Bronchial epithelial cell (primary cell): ENCODE measurements around the gene SPIB. TPM values are rescaled to one million over a fixed set of nuclear protein-coding genes. Genes with fewer than 3 reads are reported as not detected.

Source experiments
- DNase-seq: peaks from one replicate; pipeline ENCODE4 v3.0.0-alpha.2; 2010; ENCODE audit warnings: low read depth
- FAIRE-seq: peaks from 2 replicates; lab custom pipeline; 2011; peaks lifted over from hg19 to GRCh38; lab: Jason Lieb, UNC
- H3K27me3 ChIP-seq: 2 replicates; pipeline ENCODE4 v1.5.1; 2011; ENCODE audit warnings: low read length; ENCODE audit not compliant: control insufficient read depth, insufficient read depth
- H3K36me3 ChIP-seq: 2 replicates; pipeline ENCODE4 v1.5.1; 2011; ENCODE audit warnings: low read length; ENCODE audit not compliant: control insufficient read depth, insufficient read depth
- H3K4me3 ChIP-seq: 2 replicates; pipeline ENCODE4 v1.5.1; 2011; ENCODE audit warnings: mild to moderate bottlenecking, low read depth, low read length, control low read depth
- total RNA-seq: library from RNA; depleted of rRNA; stranded (reverse); fragments of >200 nt; gene quantifications from 2 replicates; pipeline ENCODE4 v1.2.1, GENCODE V29; 2014
- TF ChIP-seq, protein P1 (sequence below): IDR thresholded peaks from 2 replicates; pipeline ENCODE4 v1.5.1; 2011; ENCODE audit warnings: mild to moderate bottlenecking, moderate library complexity, low read length, control low read depth, inconsistent platforms; ENCODE audit not compliant: insufficient read depth, severe bottlenecking

SPIB gene
- total RNA-seq, 1 donor from 2014 or later = not detected

DNA sequence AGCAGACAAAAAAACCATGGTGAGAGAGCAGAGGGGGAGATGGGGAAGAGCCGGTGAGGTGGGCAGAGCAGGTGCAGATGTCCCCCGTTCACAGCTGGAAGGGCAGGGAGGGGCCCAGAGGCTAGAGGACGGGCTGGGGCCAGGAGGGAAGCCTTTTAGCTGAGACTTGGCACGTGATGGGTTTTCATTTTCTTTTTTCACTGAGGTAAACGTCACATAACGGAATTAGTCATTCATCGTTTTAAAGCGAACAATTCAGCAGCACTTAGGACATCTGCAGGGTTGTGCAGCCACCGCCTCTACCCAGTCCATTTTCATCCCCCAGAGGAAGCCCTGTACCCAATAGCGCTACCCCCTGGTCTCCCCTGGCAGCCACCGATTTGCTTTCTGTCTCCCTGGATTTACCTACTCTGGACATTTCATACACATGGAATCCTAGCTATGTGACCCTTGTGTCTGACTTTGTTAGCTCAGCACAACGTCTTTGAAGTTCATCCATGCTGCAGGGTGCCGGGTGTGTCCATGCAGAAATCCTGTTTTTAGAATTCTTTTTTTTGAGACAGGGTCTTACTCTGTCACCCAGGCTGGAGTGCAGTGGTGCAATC is 41.5 kb downstream of the SPIB start:
- no peak for DNase-seq
- H3K27me3 ChIP-seq = no peaks in the 10 kb centered on the region
- H3K36me3 ChIP-seq = no peaks in the 10 kb centered on the region
- no peak for FAIRE-seq
- no peak overlapping the region for H3K4me3 ChIP-seq
- TF ChIP-seq, protein P1, sequence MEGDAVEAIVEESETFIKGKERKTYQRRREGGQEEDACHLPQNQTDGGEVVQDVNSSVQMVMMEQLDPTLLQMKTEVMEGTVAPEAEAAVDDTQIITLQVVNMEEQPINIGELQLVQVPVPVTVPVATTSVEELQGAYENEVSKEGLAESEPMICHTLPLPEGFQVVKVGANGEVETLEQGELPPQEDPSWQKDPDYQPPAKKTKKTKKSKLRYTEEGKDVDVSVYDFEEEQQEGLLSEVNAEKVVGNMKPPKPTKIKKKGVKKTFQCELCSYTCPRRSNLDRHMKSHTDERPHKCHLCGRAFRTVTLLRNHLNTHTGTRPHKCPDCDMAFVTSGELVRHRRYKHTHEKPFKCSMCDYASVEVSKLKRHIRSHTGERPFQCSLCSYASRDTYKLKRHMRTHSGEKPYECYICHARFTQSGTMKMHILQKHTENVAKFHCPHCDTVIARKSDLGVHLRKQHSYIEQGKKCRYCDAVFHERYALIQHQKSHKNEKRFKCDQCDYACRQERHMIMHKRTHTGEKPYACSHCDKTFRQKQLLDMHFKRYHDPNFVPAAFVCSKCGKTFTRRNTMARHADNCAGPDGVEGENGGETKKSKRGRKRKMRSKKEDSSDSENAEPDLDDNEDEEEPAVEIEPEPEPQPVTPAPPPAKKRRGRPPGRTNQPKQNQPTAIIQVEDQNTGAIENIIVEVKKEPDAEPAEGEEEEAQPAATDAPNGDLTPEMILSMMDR = no peak

DNA sequence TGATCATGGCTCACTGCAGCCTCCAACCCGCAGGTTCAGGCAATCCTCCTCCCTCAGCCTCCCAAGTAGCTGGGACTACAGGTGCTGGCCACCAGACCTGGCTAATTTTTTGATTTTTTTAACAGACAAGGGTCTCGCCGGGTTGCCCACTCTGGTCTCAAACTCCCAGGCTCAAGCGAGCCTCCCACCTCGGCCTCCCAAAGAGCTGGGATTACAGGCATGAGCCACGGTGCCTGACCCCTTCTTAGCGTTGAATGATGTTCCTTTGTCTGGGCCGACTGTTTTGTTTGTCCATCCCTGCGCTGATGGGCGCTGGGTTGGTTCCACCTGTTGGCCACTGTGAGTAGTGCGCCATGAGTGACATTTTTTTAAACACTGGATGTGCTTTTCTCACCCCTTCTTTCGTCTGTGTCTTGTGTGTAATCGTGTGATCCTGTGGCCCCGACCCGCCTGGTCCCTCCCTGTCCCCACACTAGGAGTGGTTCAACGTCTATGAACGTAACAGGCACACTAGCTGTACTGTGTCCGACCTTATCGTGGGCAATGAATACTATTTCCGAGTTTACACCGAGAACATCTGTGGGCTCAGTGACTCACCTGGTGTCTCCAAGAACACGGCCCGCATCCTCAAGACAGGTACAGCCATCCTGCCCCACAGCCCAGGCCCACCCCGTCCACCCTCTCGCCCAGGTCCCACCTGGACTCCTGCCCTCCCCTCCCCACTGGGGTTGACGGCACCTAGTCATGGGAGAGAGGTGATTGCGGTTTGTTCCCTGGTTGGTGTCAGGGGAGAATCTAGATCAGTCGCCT is 42.5 kb downstream of the SPIB start:
- Histone ChIP-seq H3K4me3 (no peak overlapping the region), H3K27me3 (no peaks in the 10 kb centered on the region), H3K36me3 (no peaks in the 10 kb centered on the region)
- TF ChIP-seq, protein P1 = peak; percentile 86
- peak; percentile 36 for DNase-seq
- no peak for FAIRE-seq

DNA sequence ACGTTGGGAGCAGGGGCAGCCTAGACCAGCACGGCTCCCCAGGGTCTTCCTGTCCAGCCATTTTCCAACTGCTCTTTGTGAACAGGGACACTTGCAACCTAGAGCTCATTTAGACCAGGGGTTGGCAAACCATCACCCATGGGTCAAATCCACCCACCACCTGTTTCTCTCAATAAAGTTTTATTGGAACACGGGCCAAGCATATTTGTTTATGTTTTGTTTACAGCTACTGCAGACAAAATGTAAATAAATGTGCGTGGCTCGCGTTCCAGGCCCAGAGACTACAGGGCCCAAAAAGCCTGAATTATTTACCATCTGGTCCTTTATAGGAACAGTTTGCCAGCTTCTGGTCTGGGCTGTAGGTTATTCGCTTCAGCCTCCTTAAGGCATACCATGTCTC is 44.2 kb downstream of the SPIB start:
- no peak for DNase-seq
- Histone ChIP-seq H3K36me3 (no peaks in the 10 kb centered on the region), H3K4me3 (no peak overlapping the region), H3K27me3 (no peaks in the 10 kb centered on the region)
- TF ChIP-seq, protein P1 = no peak
- no peak for FAIRE-seq

DNA sequence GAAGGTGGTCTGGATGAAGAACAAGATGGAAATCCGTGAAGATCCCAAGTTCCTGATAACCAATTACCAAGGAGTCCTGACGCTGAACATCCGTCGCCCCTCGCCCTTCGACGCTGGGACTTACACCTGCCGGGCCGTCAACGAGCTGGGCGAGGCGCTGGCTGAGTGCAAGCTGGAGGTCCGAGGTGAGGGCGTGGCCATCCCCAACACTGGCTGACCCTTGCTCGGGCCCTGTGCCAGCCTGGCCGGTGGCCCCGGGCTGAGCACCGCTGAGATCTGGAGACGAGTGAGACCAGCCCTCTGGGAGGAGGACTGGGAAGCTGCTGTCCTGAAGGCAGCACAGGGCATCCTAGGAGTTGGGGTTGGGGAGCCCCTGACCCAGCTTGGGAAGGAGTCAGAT is 45.6 kb downstream of the SPIB start:
- FAIRE-seq = no peak
- H3K27me3 ChIP-seq = no peaks in the 10 kb centered on the region
- no peaks in the 10 kb centered on the region for H3K36me3 ChIP-seq
- TF ChIP-seq, protein P1 = no peak
- no peak overlapping the region for H3K4me3 ChIP-seq
- DNase-seq = no peak

DNA sequence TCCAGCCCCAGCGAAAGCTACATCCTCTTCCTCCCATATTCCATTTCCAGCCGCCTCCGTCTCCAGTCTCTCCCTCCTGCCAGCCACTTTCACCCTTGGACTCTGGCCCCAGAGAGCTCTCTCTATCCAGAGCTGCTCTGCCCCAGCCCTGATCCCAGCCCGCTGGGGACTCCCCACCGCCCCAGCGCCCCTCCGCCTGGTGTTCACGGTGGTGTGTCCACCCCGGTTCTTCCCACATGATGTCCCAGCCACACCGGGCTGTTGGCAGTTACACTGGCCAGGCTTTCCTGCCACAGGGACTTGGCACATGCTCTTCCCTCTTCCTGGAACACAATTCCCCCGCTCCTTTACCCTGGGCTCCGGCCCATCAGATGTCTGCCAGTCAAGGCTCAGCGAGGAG is 46.3 kb downstream of the SPIB start:
- H3K36me3 ChIP-seq = no peaks in the 10 kb centered on the region
- FAIRE-seq = no peak
- H3K27me3 ChIP-seq = no peaks in the 10 kb centered on the region
- TF ChIP-seq, protein P1 = no peak
- no peak for DNase-seq
- H3K4me3 ChIP-seq = no peak overlapping the region
